GM23338 (cell line): ENCODE results near the gene NIPAL3. TPM values are rescaled to one million over a fixed set of nuclear protein-coding genes. Genes with fewer than 3 reads are reported as not detected.

ENCODE experiments used
- ATAC-seq: fragments of 200-7000 bp; cut with Tn5 transposase; 3 replicates; pipeline ENCODE4 v1.9.1; 2020
- DNase-seq: peaks from one replicate; pipeline ENCODE4 v3.0.0-alpha.2; 2015; ENCODE audit warnings: low spot score
- H2AFZ ChIP-seq: fragments of 200-600 bp; sonication (generic); 2 replicates; pipeline ENCODE4 v1.8.0; 2016; ENCODE audit warnings: antibody characterized with exemption, mild to moderate bottlenecking, moderate library complexity
- H3F3A ChIP-seq: fragments of 200-600 bp; sonication (generic); replicated peaks from 2 replicates; pipeline ENCODE4 v1.8.0; 2017; ENCODE audit warnings: antibody characterized with exemption, mixed run types, low read depth
- H3K27ac ChIP-seq: fragments of 200-600 bp; sonication (generic); 2 replicates; pipeline ENCODE4 v1.6.1; 2016; ENCODE audit warnings: low read depth
- H3K27me3 ChIP-seq: fragments of 200-600 bp; sonication (generic); 2 replicates; pipeline ENCODE4 v1.8.0; 2016; ENCODE audit warnings: mild to moderate bottlenecking, mixed run types, moderate library complexity; ENCODE audit not compliant: insufficient read depth
- H3K36me3 ChIP-seq: fragments of 200-600 bp; sonication (generic); 2 replicates; pipeline ENCODE4 v1.8.0; 2016; ENCODE audit warnings: mild to moderate bottlenecking; ENCODE audit not compliant: insufficient read depth
- H3K4me1 ChIP-seq: fragments of 200-600 bp; sonication (generic); 2 replicates; pipeline ENCODE4 v1.8.0; 2016; ENCODE audit warnings: mild to moderate bottlenecking, moderate library complexity; ENCODE audit not compliant: insufficient read depth
- H3K4me2 ChIP-seq: fragments of 200-600 bp; sonication (generic); 2 replicates; pipeline ENCODE4 v1.7.1; 2017; ENCODE audit warnings: mixed run types
- H3K4me3 ChIP-seq: fragments of 200-600 bp; sonication (generic); 2 replicates; pipeline ENCODE4 v1.6.1; 2016; ENCODE audit warnings: mixed run types
- H3K79me2 ChIP-seq: fragments of 200-600 bp; sonication (generic); replicated peaks from 2 replicates; pipeline ENCODE4 v1.8.0; 2017; ENCODE audit warnings: mild to moderate bottlenecking; ENCODE audit not compliant: insufficient read depth
- H3K9me2 ChIP-seq: fragments of 200-600 bp; sonication (generic); 2 replicates; pipeline ENCODE4 v1.8.0; 2017; ENCODE audit not compliant: insufficient read depth
- H4K20me1 ChIP-seq: fragments of 200-600 bp; sonication (generic); replicated peaks from 2 replicates; pipeline ENCODE4 v1.8.0; 2017; ENCODE audit warnings: mild to moderate bottlenecking; ENCODE audit not compliant: insufficient read depth
- H3K27ac Mint-ChIP-seq: 2 replicates; pipeline ENCODE4 v1.8.0; 2020; ENCODE audit warnings: inconsistent platforms, mild to moderate bottlenecking, moderate library complexity, mixed read lengths
- H3K27me3 Mint-ChIP-seq: 3 replicates; pipeline ENCODE4 v1.8.0; 2022; ENCODE audit warnings: low read depth, mild to moderate bottlenecking, moderate library complexity, mixed read lengths, inconsistent platforms; ENCODE audit not compliant: insufficient read depth, poor library complexity
- H3K36me3 Mint-ChIP-seq: 3 replicates; pipeline ENCODE4 v1.8.0; 2021; ENCODE audit warnings: low read depth, mild to moderate bottlenecking, inconsistent platforms, moderate library complexity, mixed read lengths
- H3K4me1 Mint-ChIP-seq: 3 replicates; pipeline ENCODE4 v1.8.0; 2020; ENCODE audit warnings: mild to moderate bottlenecking, inconsistent platforms, mixed read lengths
- H3K4me3 Mint-ChIP-seq: 3 replicates; pipeline ENCODE4 v1.8.0; 2021; ENCODE audit warnings: moderate library complexity, mild to moderate bottlenecking, inconsistent platforms, mixed read lengths
- H3K9me3 Mint-ChIP-seq: 3 replicates; pipeline ENCODE4 v1.8.0; 2020; ENCODE audit warnings: moderate library complexity, mild to moderate bottlenecking, inconsistent platforms, mixed read lengths
- CREB1 ChIP-seq: fragments of 250-450 bp; sonication (Bioruptor Pico); IDR thresholded peaks from 2 replicates; pipeline ENCODE4 v1.5.0; 2020; ENCODE audit warnings: low read depth, mild to moderate bottlenecking, moderate library complexity
- EZH2 ChIP-seq: fragments of 200-600 bp; sonication (generic); IDR thresholded peaks from one replicate; pipeline ENCODE4 v1.8.0; 2017; ENCODE audit warnings: antibody characterized with exemption, mild to moderate bottlenecking, low read depth; ENCODE audit not compliant: unreplicated experiment
- EZH2phosphoT487 ChIP-seq: fragments of 200-600 bp; sonication (generic); IDR thresholded peaks from one replicate; pipeline ENCODE4 v1.8.1; 2018; ENCODE audit warnings: antibody characterized with exemption; ENCODE audit not compliant: unreplicated experiment
- JUNB ChIP-seq: IDR thresholded peaks from one replicate; pipeline ENCODE4 v1.6.1; 2016; ENCODE audit warnings: antibody characterized with exemption; ENCODE audit not compliant: unreplicated experiment
- NANOG ChIP-seq: IDR thresholded peaks from 2 replicates; pipeline ENCODE4 v1.6.1; 2016; ENCODE audit warnings: antibody characterized with exemption, borderline replicate concordance
- POLR2AphosphoS5 ChIP-seq: IDR thresholded peaks from 2 replicates; pipeline ENCODE4 v1.6.1; 2016; ENCODE audit warnings: antibody characterized with exemption, low read depth
- STAT1 ChIP-seq: IDR thresholded peaks from one replicate; pipeline ENCODE4 v1.6.1; 2016; ENCODE audit warnings: antibody characterized with exemption; ENCODE audit not compliant: unreplicated experiment
- ZNF114 ChIP-seq: fragments of 250-450 bp; sonication (Bioruptor Pico); IDR thresholded peaks from 2 replicates; pipeline ENCODE4 v1.5.0; 2020; ENCODE audit warnings: mild to moderate bottlenecking, moderate library complexity
- ZNF331 ChIP-seq: fragments of 250-450 bp; sonication (Bioruptor Pico); IDR thresholded peaks from 2 replicates; pipeline ENCODE4 v1.5.0; 2020; ENCODE audit warnings: low read depth, mild to moderate bottlenecking, moderate library complexity
- polyA plus RNA-seq: library from polyadenylated mRNA; unstranded; fragments of >200 nt; fragmentation: Nextera tagmentation; extraction: Ambion mirVana; gene quantifications from 2 replicates; pipeline ENCODE4 v1.2.1, GENCODE V29; 2016
- total RNA-seq: library from RNA; depleted of rRNA; stranded (reverse); fragments of >200 nt; shearing (Covaris generic); gene quantifications from 2 replicates; pipeline ENCODE4 v1.2.3, GENCODE V29; 2014
- TF ChIP-seq, protein P1 (sequence below): fragments of 250-450 bp; sonication (Bioruptor Pico); IDR thresholded peaks from 2 replicates; pipeline ENCODE4 v1.5.0; 2020; ENCODE audit warnings: mild to moderate bottlenecking, moderate library complexity
- TF ChIP-seq, protein P2 (sequence below): IDR thresholded peaks from 2 replicates; pipeline ENCODE4 v1.6.1; 2016; ENCODE audit warnings: antibody characterized with exemption
- TF ChIP-seq, protein P3 (sequence below): IDR thresholded peaks from one replicate; pipeline ENCODE4 v1.6.1; 2018; ENCODE audit warnings: antibody characterized with exemption; ENCODE audit not compliant: unreplicated experiment
- TF ChIP-seq, protein P4 (sequence below), 2 experiments: fragments of 200-600 bp in 1 of 2; sonication (generic) in 1 of 2; conservative IDR thresholded peaks; 2 replicates each; pipeline versions ENCODE4 v1.5.1 to v1.6.1; 2016 to 2017; ENCODE audit warnings: antibody characterized with exemption in 2 of 2, low read depth in 2 of 2, mild to moderate bottlenecking in 2 of 2, moderate library complexity in 1 of 2

The NIPAL3 gene
- total and polyA plus RNA-seq, 2 experiments from 2014 or later: 5.5 to 9.6 TPM

DNA sequence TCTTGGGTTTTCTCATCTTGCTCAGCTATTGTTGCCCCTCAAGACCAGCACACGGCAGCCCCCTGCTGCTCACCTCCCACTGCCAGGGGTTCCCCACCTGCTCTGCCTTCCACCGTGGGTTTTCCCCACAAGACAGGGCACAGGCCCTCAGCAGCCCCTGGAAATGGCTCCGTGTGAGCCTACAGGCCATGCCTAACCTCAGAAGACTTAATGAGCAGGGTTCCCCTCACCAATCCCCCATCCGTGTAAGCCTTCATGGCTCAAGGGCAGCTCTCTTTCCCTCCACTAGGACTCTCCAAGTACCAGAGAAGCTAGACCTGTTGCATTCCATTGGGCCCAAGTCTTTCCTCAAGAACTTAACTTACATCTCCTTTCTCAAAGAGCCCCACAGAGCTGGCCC is 68.6 kb downstream of the NIPAL3 start:
- ATAC-seq (peak; percentile 63), DNase-seq (no peak)
- H3K4me2 ChIP-seq: no peak overlapping the region
- peaks cover 9% of the 10 kb centered on the region; the same call in 2 of the 3 replicates for H3K36me3 Mint-ChIP-seq
- H3K27me3 ChIP-seq: no peaks in the 10 kb centered on the region
- peaks cover 12% of the 10 kb centered on the region for H3K4me1 Mint-ChIP-seq
- no peaks in the 10 kb centered on the region for H4K20me1 ChIP-seq
- H2AFZ ChIP-seq: 0 out of 2 replicates have a peak overlapping the region, but pooled peaks have one; percentile 43
- peaks cover 12% of the 10 kb centered on the region for H3K4me1 ChIP-seq
- H3K27ac ChIP-seq: no peak overlapping the region
- no peaks in the 10 kb centered on the region for H3K36me3 ChIP-seq
- peaks cover 8% of the 10 kb centered on the region for H3K27me3 Mint-ChIP-seq
- TF ChIP-seq ZNF114 (CRISPR knock-in tag) (no peak), EZH2phosphoT487 (no peak), ZNF331 (CRISPR knock-in tag) (no peak), STAT1 (no peak), NANOG (no peak), JUNB (no peak), EZH2 (no peak), CREB1 (CRISPR knock-in tag) (no peak), POLR2AphosphoS5 (no peak)
- TF ChIP-seq, protein P1, sequence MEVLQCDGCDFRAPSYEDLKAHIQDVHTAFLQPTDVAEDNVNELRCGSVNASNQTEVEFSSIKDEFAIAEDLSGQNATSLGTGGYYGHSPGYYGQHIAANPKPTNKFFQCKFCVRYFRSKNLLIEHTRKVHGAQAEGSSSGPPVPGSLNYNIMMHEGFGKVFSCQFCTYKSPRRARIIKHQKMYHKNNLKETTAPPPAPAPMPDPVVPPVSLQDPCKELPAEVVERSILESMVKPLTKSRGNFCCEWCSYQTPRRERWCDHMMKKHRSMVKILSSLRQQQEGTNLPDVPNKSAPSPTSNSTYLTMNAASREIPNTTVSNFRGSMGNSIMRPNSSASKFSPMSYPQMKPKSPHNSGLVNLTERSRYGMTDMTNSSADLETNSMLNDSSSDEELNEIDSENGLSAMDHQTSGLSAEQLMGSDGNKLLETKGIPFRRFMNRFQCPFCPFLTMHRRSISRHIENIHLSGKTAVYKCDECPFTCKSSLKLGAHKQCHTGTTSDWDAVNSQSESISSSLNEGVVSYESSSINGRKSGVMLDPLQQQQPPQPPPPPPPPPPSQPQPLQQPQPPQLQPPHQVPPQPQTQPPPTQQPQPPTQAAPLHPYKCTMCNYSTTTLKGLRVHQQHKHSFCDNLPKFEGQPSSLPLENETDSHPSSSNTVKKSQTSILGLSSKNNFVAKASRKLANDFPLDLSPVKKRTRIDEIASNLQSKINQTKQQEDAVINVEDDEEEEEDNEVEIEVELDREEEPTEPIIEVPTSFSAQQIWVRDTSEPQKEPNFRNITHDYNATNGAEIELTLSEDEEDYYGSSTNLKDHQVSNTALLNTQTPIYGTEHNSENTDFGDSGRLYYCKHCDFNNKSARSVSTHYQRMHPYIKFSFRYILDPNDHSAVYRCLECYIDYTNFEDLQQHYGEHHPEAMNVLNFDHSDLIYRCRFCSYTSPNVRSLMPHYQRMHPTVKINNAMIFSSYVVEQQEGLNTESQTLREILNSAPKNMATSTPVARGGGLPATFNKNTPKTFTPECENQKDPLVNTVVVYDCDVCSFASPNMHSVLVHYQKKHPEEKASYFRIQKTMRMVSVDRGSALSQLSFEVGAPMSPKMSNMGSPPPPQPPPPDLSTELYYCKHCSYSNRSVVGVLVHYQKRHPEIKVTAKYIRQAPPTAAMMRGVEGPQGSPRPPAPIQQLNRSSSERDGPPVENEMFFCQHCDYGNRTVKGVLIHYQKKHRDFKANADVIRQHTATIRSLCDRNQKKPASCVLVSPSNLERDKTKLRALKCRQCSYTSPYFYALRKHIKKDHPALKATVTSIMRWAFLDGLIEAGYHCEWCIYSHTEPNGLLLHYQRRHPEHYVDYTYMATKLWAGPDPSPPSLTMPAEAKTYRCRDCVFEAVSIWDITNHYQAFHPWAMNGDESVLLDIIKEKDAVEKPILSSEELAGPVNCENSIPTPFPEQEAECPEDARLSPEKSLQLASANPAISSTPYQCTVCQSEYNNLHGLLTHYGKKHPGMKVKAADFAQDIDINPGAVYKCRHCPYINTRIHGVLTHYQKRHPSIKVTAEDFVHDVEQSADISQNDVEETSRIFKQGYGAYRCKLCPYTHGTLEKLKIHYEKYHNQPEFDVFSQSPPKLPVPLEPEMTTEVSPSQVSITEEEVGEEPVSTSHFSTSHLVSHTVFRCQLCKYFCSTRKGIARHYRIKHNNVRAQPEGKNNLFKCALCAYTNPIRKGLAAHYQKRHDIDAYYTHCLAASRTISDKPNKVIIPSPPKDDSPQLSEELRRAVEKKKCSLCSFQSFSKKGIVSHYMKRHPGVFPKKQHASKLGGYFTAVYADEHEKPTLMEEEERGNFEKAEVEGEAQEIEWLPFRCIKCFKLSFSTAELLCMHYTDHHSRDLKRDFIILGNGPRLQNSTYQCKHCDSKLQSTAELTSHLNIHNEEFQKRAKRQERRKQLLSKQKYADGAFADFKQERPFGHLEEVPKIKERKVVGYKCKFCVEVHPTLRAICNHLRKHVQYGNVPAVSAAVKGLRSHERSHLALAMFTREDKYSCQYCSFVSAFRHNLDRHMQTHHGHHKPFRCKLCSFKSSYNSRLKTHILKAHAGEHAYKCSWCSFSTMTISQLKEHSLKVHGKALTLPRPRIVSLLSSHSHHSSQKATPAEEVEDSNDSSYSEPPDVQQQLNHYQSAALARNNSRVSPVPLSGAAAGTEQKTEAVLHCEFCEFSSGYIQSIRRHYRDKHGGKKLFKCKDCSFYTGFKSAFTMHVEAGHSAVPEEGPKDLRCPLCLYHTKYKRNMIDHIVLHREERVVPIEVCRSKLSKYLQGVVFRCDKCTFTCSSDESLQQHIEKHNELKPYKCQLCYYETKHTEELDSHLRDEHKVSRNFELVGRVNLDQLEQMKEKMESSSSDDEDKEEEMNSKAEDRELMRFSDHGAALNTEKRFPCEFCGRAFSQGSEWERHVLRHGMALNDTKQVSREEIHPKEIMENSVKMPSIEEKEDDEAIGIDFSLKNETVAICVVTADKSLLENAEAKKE (CRISPR knock-in tag): no peak
- TF ChIP-seq, protein P2, sequence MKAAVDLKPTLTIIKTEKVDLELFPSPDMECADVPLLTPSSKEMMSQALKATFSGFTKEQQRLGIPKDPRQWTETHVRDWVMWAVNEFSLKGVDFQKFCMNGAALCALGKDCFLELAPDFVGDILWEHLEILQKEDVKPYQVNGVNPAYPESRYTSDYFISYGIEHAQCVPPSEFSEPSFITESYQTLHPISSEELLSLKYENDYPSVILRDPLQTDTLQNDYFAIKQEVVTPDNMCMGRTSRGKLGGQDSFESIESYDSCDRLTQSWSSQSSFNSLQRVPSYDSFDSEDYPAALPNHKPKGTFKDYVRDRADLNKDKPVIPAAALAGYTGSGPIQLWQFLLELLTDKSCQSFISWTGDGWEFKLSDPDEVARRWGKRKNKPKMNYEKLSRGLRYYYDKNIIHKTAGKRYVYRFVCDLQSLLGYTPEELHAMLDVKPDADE: no peak
- TF ChIP-seq, protein P3, sequence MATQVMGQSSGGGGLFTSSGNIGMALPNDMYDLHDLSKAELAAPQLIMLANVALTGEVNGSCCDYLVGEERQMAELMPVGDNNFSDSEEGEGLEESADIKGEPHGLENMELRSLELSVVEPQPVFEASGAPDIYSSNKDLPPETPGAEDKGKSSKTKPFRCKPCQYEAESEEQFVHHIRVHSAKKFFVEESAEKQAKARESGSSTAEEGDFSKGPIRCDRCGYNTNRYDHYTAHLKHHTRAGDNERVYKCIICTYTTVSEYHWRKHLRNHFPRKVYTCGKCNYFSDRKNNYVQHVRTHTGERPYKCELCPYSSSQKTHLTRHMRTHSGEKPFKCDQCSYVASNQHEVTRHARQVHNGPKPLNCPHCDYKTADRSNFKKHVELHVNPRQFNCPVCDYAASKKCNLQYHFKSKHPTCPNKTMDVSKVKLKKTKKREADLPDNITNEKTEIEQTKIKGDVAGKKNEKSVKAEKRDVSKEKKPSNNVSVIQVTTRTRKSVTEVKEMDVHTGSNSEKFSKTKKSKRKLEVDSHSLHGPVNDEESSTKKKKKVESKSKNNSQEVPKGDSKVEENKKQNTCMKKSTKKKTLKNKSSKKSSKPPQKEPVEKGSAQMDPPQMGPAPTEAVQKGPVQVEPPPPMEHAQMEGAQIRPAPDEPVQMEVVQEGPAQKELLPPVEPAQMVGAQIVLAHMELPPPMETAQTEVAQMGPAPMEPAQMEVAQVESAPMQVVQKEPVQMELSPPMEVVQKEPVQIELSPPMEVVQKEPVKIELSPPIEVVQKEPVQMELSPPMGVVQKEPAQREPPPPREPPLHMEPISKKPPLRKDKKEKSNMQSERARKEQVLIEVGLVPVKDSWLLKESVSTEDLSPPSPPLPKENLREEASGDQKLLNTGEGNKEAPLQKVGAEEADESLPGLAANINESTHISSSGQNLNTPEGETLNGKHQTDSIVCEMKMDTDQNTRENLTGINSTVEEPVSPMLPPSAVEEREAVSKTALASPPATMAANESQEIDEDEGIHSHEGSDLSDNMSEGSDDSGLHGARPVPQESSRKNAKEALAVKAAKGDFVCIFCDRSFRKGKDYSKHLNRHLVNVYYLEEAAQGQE: no peak
- TF ChIP-seq, protein P4, sequence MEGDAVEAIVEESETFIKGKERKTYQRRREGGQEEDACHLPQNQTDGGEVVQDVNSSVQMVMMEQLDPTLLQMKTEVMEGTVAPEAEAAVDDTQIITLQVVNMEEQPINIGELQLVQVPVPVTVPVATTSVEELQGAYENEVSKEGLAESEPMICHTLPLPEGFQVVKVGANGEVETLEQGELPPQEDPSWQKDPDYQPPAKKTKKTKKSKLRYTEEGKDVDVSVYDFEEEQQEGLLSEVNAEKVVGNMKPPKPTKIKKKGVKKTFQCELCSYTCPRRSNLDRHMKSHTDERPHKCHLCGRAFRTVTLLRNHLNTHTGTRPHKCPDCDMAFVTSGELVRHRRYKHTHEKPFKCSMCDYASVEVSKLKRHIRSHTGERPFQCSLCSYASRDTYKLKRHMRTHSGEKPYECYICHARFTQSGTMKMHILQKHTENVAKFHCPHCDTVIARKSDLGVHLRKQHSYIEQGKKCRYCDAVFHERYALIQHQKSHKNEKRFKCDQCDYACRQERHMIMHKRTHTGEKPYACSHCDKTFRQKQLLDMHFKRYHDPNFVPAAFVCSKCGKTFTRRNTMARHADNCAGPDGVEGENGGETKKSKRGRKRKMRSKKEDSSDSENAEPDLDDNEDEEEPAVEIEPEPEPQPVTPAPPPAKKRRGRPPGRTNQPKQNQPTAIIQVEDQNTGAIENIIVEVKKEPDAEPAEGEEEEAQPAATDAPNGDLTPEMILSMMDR (conservative IDR thresholded peaks at IDR 0.05; ENCODE audit: low read depth in 2 of 2): no peak
- no peak overlapping the region for H3K4me3 ChIP-seq
- H3K27ac Mint-ChIP-seq: no peak overlapping the region
- no peaks in the 10 kb centered on the region for H3F3A ChIP-seq
- H3K9me3 Mint-ChIP-seq: peaks cover 12% of the 10 kb centered on the region
- no peaks in the 10 kb centered on the region for H3K79me2 ChIP-seq
- H3K9me2 ChIP-seq: peaks cover 4% of the 10 kb centered on the region; the same call in 1 of the 2 replicates
- H3K4me3 Mint-ChIP-seq: no peak overlapping the region
